Measurements from ENCODE around the gene SPAG8. TPM values are rescaled to one million over a fixed set of nuclear protein-coding genes. Genes with fewer than 3 reads are reported as not detected.
A peak's percentile ranks its signal among the peaks of the same experiment; 100 is the strongest.

SPAG8 gene
- total RNA-seq, 1 experiment from 2014 or later: 0.90 TPM

- no peaks in the 10 kb centered on the region for H3K36me3 ChIP-seq (ENCODE audit: control insufficient read depth, insufficient read depth, low read length)
- H3K9me3 ChIP-seq (ENCODE audit: control insufficient read depth, insufficient read depth, low read depth, low read length): no peaks in the 10 kb centered on the region
- H3K4me3 ChIP-seq (ENCODE audit: low read depth in 2 of 2, low read length in 2 of 2): no peak overlapping the region
- intact Hi-C loops (cut with micrococcal nuclease; ENCODE audit: unreplicated experiment): no loop called here
- in situ Hi-C loops (cut with HindIII; ENCODE audit: low pct_unique_long_range_greater_than_20kb, low sequenced_read_pairs): no loop called here
- H3K27ac ChIP-seq (ENCODE audit: low read length): no peak overlapping the region
- DNase-seq (ENCODE audit: low read depth, low spot score) (no peak), ATAC-seq (no peak)
- no peaks in the 10 kb centered on the region for H3K4me1 ChIP-seq (ENCODE audit: control insufficient read depth, insufficient read depth, low read length)
- TF ChIP-seq TCF7L2 (IDR thresholded peaks at IDR 0.05; ENCODE audit: low read depth, low read length): no peak
- TF ChIP-seq REST (IDR thresholded peaks at IDR 0.05; ENCODE audit: insufficient read depth in 1 of 2, low read depth in 2 of 2, low read length in 1 of 2): no peak
- peak; percentile 56; the same call in 1 of the 2 replicates for TF ChIP-seq CTCF (IDR thresholded peaks at IDR 0.05)
- ChIA-PET POLR2A (no interaction called here), CTCF (interaction anchor here (0.6 to 0.9 kb wide), 3 partner anchors 31 to 696 kb away, joined by 3 to 4 read pairs (median 3); no protein-coding TSS in a partner anchor)
- H3K27me3 ChIP-seq (ENCODE audit: control insufficient read depth, insufficient read depth, low read length): no peaks in the 10 kb centered on the region
- no TSS peak for BruUV-seq (replicated peaks)
These were observed 23.2 kb upstream of the SPAG8 start for GRCh38 chr9:35835216-35835632.

GRCh38 chr9:35834260-35835215, 22.5 kb upstream of the SPAG8 start:
- Histone ChIP-seq H3K4me1 (ENCODE audit: control insufficient read depth, insufficient read depth, low read length) (peaks cover 3% of the 10 kb centered on the region; the same call in 1 of the 2 replicates), H3K27ac (ENCODE audit: low read length) (no peak overlapping the region), H3K4me3 (ENCODE audit: low read depth in 2 of 2, low read length in 2 of 2) (no peak overlapping the region), H3K27me3 (ENCODE audit: control insufficient read depth, insufficient read depth, low read length) (no peaks in the 10 kb centered on the region), H3K9me3 (ENCODE audit: control insufficient read depth, insufficient read depth, low read depth, low read length) (no peaks in the 10 kb centered on the region), H3K36me3 (ENCODE audit: control insufficient read depth, insufficient read depth, low read length) (no peaks in the 10 kb centered on the region)
- no peak for TF ChIP-seq CTCF (IDR thresholded peaks at IDR 0.05)
- no peak for TF ChIP-seq TCF7L2 (IDR thresholded peaks at IDR 0.05; ENCODE audit: low read depth, low read length)
- TF ChIP-seq REST (IDR thresholded peaks at IDR 0.05; ENCODE audit: insufficient read depth in 1 of 2, low read depth in 2 of 2, low read length in 1 of 2): no peak
- no peak for TF ChIP-seq SIN3A (IDR thresholded peaks at IDR 0.05; ENCODE audit: borderline replicate concordance, insufficient read depth, low read depth, low read length)
- TF ChIP-seq POLR2AphosphoS5 (IDR thresholded peaks at IDR 0.05; ENCODE audit: low read depth, low read length): no peak
- no TSS peak for BruUV-seq (replicated peaks)
- in situ Hi-C loops (cut with HindIII; ENCODE audit: low pct_unique_long_range_greater_than_20kb, low sequenced_read_pairs) (no loop called here), intact Hi-C loops (cut with micrococcal nuclease; ENCODE audit: unreplicated experiment) (no loop called here)
- DNase-seq (ENCODE audit: low read depth, low spot score): no peak
- ChIA-PET CTCF (interaction anchor here (0.7 kb wide), 1 partner anchor 46 kb away, joined by 6 read pairs; no protein-coding TSS in a partner anchor), POLR2A (interaction anchor here (0.6 kb wide), 1 partner anchor 76 kb away, joined by 4 read pairs; no protein-coding TSS in a partner anchor)
- ATAC-seq: no peak

Data from Panc1 (cell line).